WTC11 (cell line): ENCODE measurements around the gene RRAD. TPM values are rescaled to one million over a fixed set of nuclear protein-coding genes. Genes with fewer than 3 reads are reported as not detected.

ENCODE experiments used
- ATAC-seq: fragments of 200-7000 bp; cut with Tn5 transposase; 2 replicates; pipeline ENCODE4 v1.10.0; 2021; ENCODE audit warnings: mild to moderate bottlenecking, moderate library complexity
- CTCF ChIA-PET: fragments of 300-600 bp; sonication (Branson Sonifier 250); formaldehyde crosslinking; loops from one replicate; lab custom pipeline; 2021; ENCODE audit warnings: antibody characterized with exemption; lab: Charles Lee
- POLR2A ChIA-PET: fragments of 350-600 bp; sonication (Branson Sonifier 250); formaldehyde crosslinking; loops from one replicate; lab custom pipeline; 2021; ENCODE audit warnings: antibody characterized with exemption; lab: Charles Lee
- DNase-seq: peaks from one replicate; pipeline ENCODE4 v3.0.0; 2021; ENCODE audit warnings: low spot score
- H3K27ac Mint-ChIP-seq: 2 replicates; pipeline ENCODE4 v1.8.0; 2021; ENCODE audit warnings: mixed read lengths
- H3K27me3 Mint-ChIP-seq: 2 replicates; pipeline ENCODE4 v1.8.0; 2021; ENCODE audit warnings: low read depth, mild to moderate bottlenecking, moderate library complexity, mixed read lengths
- H3K36me3 Mint-ChIP-seq: 2 replicates; pipeline ENCODE4 v1.8.0; 2021; ENCODE audit warnings: mixed read lengths
- H3K4me1 Mint-ChIP-seq: 2 replicates; pipeline ENCODE4 v1.8.0; 2022; ENCODE audit warnings: mixed read lengths
- H3K4me3 Mint-ChIP-seq: 2 replicates; pipeline ENCODE4 v1.8.0; 2021; ENCODE audit warnings: mild to moderate bottlenecking, moderate library complexity, mixed read lengths
- H3K9me3 Mint-ChIP-seq: 2 replicates; pipeline ENCODE4 v1.8.0; 2021; ENCODE audit warnings: mixed read lengths
- ATF1 ChIP-seq: sonication (generic); formaldehyde crosslinking; IDR thresholded peaks from 2 replicates; pipeline ENCODE4 v1.8.1; 2023; ENCODE audit warnings: mild to moderate bottlenecking, moderate library complexity, missing genetic modification reagents
- NFE2L1 ChIP-seq: sonication (generic); formaldehyde crosslinking; IDR thresholded peaks from 2 replicates; pipeline ENCODE4 v1.8.1; 2023; ENCODE audit warnings: missing genetic modification reagents
- NR3C1 ChIP-seq: sonication (generic); formaldehyde crosslinking; conservative IDR thresholded peaks from 2 replicates; pipeline ENCODE4 v1.8.1; 2023; ENCODE audit warnings: low read depth, mild to moderate bottlenecking, missing genetic modification reagents
- OVOL2 ChIP-seq: fragments of 250-450 bp; sonication (Bioruptor Pico); IDR thresholded peaks from 2 replicates; pipeline ENCODE4 v1.9.0; 2021; ENCODE audit warnings: mild to moderate bottlenecking, borderline replicate concordance
- SOX15 ChIP-seq: fragments of 250-450 bp; sonication (Bioruptor Pico); IDR thresholded peaks from 2 replicates; pipeline ENCODE4 v1.9.0; 2021; ENCODE audit warnings: mild to moderate bottlenecking
- TEAD4 ChIP-seq: sonication (generic); formaldehyde crosslinking; IDR thresholded peaks from 2 replicates; pipeline ENCODE4 v1.8.0; 2022; ENCODE audit warnings: mild to moderate bottlenecking, missing genetic modification reagents
- ZBTB21 ChIP-seq: sonication (generic); formaldehyde crosslinking; IDR thresholded peaks from 2 replicates; pipeline ENCODE4 v1.8.1; 2023; ENCODE audit warnings: mild to moderate bottlenecking, missing genetic modification reagents, borderline replicate concordance
- ZBTB43 ChIP-seq: sonication (generic); formaldehyde crosslinking; IDR thresholded peaks from 2 replicates; pipeline ENCODE4 v1.8.1; 2023; ENCODE audit warnings: mild to moderate bottlenecking, missing genetic modification reagents
- ZNF121 ChIP-seq: sonication (generic); formaldehyde crosslinking; IDR thresholded peaks from 2 replicates; pipeline ENCODE4 v1.8.0; 2023; ENCODE audit warnings: missing genetic modification reagents
- ZNF138 ChIP-seq: sonication (generic); formaldehyde crosslinking; conservative IDR thresholded peaks from 2 replicates; pipeline ENCODE4 v1.8.1; 2022; ENCODE audit warnings: mild to moderate bottlenecking, moderate library complexity, missing genetic modification reagents
- ZSCAN18 ChIP-seq: fragments of 250-450 bp; sonication (Bioruptor Pico); IDR thresholded peaks from 2 replicates; pipeline ENCODE4 v2.1.2; 2022; ENCODE audit warnings: mild to moderate bottlenecking, moderate library complexity
- total RNA-seq: library from RNA; stranded (reverse); gene quantifications from 3 replicates; pipeline ENCODE4 v1.2.3, GENCODE V29; 2021
- TF ChIP-seq, protein P1 (sequence below): sonication (generic); formaldehyde crosslinking; IDR thresholded peaks from 2 replicates; pipeline ENCODE4 v1.8.0; 2022; ENCODE audit warnings: missing genetic modification reagents
- TF ChIP-seq, protein P2 (sequence below): fragments of 250-450 bp; sonication (Bioruptor Pico); IDR thresholded peaks from 2 replicates; pipeline ENCODE4 v1.9.0; 2021; ENCODE audit warnings: mild to moderate bottlenecking
- TF ChIP-seq, protein P3 (sequence below): sonication (generic); formaldehyde crosslinking; conservative IDR thresholded peaks from 2 replicates; pipeline ENCODE4 v1.8.1; 2023; ENCODE audit warnings: mild to moderate bottlenecking, low read depth, missing genetic modification reagents, moderate library complexity
- TF ChIP-seq, protein P4 (sequence below): sonication (generic); formaldehyde crosslinking; IDR thresholded peaks from 2 replicates; pipeline ENCODE4 v1.8.0; 2022; ENCODE audit warnings: mild to moderate bottlenecking, missing genetic modification reagents
- TF ChIP-seq, protein P5 (sequence below): sonication (generic); formaldehyde crosslinking; IDR thresholded peaks from 2 replicates; pipeline ENCODE4 v1.8.0; 2023; ENCODE audit warnings: mild to moderate bottlenecking, missing genetic modification reagents

The RRAD gene
- total RNA-seq, 1 experiment from 2014 or later: 0.52 TPM

- TF ChIP-seq OVOL2 (CRISPR knock-in tag): no peak
- no peak for TF ChIP-seq TEAD4 (CRISPR knock-in tag)
Measured at GRCh38 chr16:66911801-66912200, 13.5 kb downstream of the RRAD start (continued).

- Mint-ChIP-seq H3K27ac (no peak overlapping the region), H3K9me3 (no peaks in the 10 kb centered on the region), H3K4me3 (no peak overlapping the region), H3K4me1 (no peaks in the 10 kb centered on the region), H3K27me3 (peaks cover 13% of the 10 kb centered on the region), H3K36me3 (no peaks in the 10 kb centered on the region)
- ChIA-PET CTCF (interaction anchor here (0.7 to 4.8 kb wide), 11 partner anchors 9 to 244 kb away, joined by 4 to 53 read pairs (median 22); partner anchors contain the start of genes CDH16, CES3, NAE1 and PDP2), POLR2A (no interaction called here)
- ATAC-seq (no peak), DNase-seq (no peak)
- TF ChIP-seq, protein P1, sequence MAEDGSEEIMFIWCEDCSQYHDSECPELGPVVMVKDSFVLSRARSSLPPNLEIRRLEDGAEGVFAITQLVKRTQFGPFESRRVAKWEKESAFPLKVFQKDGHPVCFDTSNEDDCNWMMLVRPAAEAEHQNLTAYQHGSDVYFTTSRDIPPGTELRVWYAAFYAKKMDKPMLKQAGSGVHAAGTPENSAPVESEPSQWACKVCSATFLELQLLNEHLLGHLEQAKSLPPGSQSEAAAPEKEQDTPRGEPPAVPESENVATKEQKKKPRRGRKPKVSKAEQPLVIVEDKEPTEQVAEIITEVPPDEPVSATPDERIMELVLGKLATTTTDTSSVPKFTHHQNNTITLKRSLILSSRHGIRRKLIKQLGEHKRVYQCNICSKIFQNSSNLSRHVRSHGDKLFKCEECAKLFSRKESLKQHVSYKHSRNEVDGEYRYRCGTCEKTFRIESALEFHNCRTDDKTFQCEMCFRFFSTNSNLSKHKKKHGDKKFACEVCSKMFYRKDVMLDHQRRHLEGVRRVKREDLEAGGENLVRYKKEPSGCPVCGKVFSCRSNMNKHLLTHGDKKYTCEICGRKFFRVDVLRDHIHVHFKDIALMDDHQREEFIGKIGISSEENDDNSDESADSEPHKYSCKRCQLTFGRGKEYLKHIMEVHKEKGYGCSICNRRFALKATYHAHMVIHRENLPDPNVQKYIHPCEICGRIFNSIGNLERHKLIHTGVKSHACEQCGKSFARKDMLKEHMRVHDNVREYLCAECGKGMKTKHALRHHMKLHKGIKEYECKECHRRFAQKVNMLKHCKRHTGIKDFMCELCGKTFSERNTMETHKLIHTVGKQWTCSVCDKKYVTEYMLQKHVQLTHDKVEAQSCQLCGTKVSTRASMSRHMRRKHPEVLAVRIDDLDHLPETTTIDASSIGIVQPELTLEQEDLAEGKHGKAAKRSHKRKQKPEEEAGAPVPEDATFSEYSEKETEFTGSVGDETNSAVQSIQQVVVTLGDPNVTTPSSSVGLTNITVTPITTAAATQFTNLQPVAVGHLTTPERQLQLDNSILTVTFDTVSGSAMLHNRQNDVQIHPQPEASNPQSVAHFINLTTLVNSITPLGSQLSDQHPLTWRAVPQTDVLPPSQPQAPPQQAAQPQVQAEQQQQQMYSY (CRISPR knock-in tag): no peak
- TF ChIP-seq NFE2L1 (CRISPR knock-in tag) (no peak), NR3C1 (CRISPR knock-in tag) (no peak), ZSCAN18 (CRISPR knock-in tag) (no peak), ZBTB43 (CRISPR knock-in tag) (no peak), ZNF121 (no peak), ATF1 (no peak), SOX15 (CRISPR knock-in tag) (no peak), ZNF138 (CRISPR knock-in tag) (no peak), ZBTB21 (CRISPR knock-in tag) (no peak)
- TF ChIP-seq, protein P2, sequence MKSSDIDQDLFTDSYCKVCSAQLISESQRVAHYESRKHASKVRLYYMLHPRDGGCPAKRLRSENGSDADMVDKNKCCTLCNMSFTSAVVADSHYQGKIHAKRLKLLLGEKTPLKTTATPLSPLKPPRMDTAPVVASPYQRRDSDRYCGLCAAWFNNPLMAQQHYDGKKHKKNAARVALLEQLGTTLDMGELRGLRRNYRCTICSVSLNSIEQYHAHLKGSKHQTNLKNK: no peak
- TF ChIP-seq, protein P3, sequence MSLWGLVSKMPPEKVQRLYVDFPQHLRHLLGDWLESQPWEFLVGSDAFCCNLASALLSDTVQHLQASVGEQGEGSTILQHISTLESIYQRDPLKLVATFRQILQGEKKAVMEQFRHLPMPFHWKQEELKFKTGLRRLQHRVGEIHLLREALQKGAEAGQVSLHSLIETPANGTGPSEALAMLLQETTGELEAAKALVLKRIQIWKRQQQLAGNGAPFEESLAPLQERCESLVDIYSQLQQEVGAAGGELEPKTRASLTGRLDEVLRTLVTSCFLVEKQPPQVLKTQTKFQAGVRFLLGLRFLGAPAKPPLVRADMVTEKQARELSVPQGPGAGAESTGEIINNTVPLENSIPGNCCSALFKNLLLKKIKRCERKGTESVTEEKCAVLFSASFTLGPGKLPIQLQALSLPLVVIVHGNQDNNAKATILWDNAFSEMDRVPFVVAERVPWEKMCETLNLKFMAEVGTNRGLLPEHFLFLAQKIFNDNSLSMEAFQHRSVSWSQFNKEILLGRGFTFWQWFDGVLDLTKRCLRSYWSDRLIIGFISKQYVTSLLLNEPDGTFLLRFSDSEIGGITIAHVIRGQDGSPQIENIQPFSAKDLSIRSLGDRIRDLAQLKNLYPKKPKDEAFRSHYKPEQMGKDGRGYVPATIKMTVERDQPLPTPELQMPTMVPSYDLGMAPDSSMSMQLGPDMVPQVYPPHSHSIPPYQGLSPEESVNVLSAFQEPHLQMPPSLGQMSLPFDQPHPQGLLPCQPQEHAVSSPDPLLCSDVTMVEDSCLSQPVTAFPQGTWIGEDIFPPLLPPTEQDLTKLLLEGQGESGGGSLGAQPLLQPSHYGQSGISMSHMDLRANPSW: no peak
- TF ChIP-seq, protein P4, sequence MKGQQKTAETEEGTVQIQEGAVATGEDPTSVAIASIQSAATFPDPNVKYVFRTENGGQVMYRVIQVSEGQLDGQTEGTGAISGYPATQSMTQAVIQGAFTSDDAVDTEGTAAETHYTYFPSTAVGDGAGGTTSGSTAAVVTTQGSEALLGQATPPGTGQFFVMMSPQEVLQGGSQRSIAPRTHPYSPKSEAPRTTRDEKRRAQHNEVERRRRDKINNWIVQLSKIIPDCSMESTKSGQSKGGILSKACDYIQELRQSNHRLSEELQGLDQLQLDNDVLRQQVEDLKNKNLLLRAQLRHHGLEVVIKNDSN (CRISPR knock-in tag): no peak
- TF ChIP-seq, protein P5, sequence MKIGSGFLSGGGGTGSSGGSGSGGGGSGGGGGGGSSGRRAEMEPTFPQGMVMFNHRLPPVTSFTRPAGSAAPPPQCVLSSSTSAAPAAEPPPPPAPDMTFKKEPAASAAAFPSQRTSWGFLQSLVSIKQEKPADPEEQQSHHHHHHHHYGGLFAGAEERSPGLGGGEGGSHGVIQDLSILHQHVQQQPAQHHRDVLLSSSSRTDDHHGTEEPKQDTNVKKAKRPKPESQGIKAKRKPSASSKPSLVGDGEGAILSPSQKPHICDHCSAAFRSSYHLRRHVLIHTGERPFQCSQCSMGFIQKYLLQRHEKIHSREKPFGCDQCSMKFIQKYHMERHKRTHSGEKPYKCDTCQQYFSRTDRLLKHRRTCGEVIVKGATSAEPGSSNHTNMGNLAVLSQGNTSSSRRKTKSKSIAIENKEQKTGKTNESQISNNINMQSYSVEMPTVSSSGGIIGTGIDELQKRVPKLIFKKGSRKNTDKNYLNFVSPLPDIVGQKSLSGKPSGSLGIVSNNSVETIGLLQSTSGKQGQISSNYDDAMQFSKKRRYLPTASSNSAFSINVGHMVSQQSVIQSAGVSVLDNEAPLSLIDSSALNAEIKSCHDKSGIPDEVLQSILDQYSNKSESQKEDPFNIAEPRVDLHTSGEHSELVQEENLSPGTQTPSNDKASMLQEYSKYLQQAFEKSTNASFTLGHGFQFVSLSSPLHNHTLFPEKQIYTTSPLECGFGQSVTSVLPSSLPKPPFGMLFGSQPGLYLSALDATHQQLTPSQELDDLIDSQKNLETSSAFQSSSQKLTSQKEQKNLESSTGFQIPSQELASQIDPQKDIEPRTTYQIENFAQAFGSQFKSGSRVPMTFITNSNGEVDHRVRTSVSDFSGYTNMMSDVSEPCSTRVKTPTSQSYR (CRISPR knock-in tag): no peak
Measured at GRCh38 chr16:66911112-66911511, 14.2 kb downstream of the RRAD start.
